Epithelial cell of prostate (primary cell): ENCODE data around the gene PRKG1.

Experiments
- DNase-seq: peaks from one replicate; pipeline ENCODE4 v3.0.0-alpha.2; 2011; ENCODE audit warnings: low read depth, low spot score
- H3K27ac ChIP-seq: fragments of 450-650 bp; 2 replicates; pipeline ENCODE4 v1.5.1; 2017; ENCODE audit warnings: mild to moderate bottlenecking

The PRKG1 gene

GRCh38 chr10:51075043-51075872 lies 971 bp downstream of the PRKG1 start:
- H3K27ac ChIP-seq, result no peak overlapping the region
- no peak for DNase-seq

DNA sequence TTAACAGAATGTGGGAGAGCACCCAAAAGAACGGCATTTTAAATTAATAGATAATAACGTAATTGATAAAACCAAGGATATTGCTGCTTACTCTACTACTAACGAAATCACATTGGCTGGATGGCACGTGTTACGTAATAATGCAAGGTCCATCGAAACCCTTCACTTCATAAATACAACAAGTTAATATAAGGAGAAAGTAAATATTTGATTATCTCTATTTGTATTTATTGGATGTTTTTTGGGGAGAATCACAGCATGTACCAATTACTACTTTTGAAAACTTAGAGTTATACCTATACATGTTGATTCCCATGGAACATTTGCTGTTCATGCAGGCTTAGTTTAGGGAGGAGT lies 1.6 kb downstream of the PRKG1 start:
- DNase-seq, result no peak
- no peak overlapping the region for H3K27ac ChIP-seq

GRCh38 chr10:51076299-51076841 lies 2.1 kb downstream of the PRKG1 start:
- no peak for DNase-seq
- no peak overlapping the region for H3K27ac ChIP-seq

DNA sequence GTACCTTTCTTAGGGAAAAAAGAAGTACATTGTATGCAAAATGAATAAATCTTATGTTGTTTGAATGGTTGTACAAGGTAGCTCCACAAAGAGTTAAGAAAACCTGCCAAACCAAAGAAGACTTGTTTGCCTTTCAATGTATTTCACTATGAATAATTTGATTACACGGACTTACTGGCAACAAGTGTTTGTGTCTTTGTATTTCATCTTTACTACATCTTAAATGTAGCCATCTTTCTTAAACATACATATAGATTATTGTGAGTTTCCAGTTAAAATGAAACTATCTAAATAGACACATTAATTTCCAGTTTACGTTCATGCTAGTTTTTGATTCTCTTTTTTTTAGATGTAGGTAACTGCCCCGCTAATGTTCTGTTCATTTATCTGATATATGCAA lies 2.8 kb downstream of the PRKG1 start:
- DNase-seq, result no peak

GRCh38 chr10:51077507-51077906 lies 3.2 kb downstream of the PRKG1 start:
- no peak for DNase-seq
- no peak overlapping the region for H3K27ac ChIP-seq

More for the DNA sequence above, 2.8 kb downstream of the PRKG1 start:
- H3K27ac ChIP-seq, result no peak overlapping the region

GRCh38 chr10:51079331-51079730 lies 5.0 kb downstream of the PRKG1 start:
- no peak overlapping the region for H3K27ac ChIP-seq
- DNase-seq, result no peak

DNA sequence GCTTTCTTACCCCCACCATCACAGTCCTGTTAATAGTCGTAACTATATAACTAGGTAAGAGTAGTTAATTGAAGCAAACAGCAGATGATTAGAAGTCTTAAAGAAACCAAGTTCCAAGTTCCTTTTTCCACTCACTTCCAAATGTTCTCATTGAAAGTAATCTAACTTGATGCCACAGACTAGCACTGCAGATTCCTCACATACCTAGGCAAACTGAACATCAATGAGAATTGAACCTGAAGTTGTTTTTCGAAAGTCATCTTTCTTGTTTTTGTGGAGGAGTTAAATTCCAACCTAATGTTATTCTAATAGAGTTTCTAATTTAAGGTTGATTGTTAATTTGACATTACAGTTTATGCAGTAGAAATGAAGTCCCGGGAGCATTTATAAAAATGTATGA lies 5.5 kb downstream of the PRKG1 start:
- no peak for DNase-seq
- no peak overlapping the region for H3K27ac ChIP-seq

DNA sequence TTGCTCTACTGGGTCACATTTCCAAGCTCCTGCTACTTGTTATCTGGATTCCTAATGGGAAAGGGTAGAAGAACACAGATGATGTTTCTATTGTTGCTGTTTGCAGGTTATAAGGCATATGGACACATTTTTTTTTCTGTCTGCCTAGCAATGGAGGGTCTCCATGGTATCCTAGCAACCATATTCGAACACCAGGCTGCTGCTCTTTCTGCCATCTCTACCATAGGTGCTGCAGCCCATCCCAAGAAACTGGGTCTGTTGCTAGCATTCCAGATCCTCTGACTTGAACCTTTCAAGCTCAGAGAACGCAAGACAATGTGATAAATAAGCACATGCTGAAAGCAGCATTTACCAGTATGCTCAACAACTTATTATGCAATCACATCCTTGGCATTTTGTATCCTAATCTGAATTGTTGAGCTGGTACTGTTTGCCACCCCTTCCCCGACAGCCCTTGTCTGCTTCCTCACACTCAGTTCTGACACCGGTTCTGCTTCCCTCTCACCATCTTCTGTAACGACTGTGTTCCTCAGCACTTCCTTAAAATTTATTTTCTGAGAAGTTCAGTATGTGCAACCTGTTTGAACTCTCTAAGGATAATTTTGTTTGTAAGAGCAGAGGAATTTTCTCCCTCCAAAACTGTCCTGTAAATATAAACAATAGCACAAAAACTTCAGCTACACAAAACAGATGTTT lies 6.2 kb downstream of the PRKG1 start:
- no peak overlapping the region for H3K27ac ChIP-seq
- no peak for DNase-seq

DNA sequence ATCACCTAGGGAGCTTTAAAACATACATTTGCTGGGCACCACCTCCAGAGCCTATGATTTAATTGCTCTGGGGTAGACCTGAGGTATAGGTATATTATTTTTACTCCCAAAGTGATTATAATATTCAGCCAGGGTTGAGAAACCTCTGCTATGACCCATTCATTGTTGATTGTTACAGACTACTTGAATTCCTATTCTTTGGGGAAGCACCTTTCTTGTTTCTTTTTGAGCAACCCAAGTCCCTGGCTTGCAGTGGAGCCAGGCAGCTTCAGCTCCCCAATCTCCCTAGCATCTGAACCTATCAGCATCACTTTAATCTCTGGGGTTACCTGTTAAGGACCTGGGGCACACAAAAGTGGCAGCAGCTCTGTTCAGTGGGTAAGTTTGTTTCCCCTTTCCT lies 8.6 kb downstream of the PRKG1 start:
- no peak overlapping the region for H3K27ac ChIP-seq
- DNase-seq, result no peak

- DNase-seq, result no peak
- H3K27ac ChIP-seq, result no peak overlapping the region
These were observed 9.1 kb downstream of the PRKG1 start for GRCh38 chr10:51083356-51083853.

- DNase-seq, result no peak
- no peak overlapping the region for H3K27ac ChIP-seq
These were observed 10.9 kb downstream of the PRKG1 start for GRCh38 chr10:51085204-51085603.

GRCh38 chr10:51086710-51087109 lies 12.4 kb downstream of the PRKG1 start:
- H3K27ac ChIP-seq, result no peak overlapping the region
- DNase-seq, result no peak

GRCh38 chr10:51087114-51087513 lies 12.8 kb downstream of the PRKG1 start:
- DNase-seq, result no peak
- no peak overlapping the region for H3K27ac ChIP-seq

- H3K27ac ChIP-seq, result no peak overlapping the region
- no peak for DNase-seq
These were observed 15.9 kb downstream of the PRKG1 start for GRCh38 chr10:51090190-51090589.

- no peak overlapping the region for H3K27ac ChIP-seq
- no peak for DNase-seq
These were observed 18.1 kb downstream of the PRKG1 start for GRCh38 chr10:51092402-51092801.

DNA sequence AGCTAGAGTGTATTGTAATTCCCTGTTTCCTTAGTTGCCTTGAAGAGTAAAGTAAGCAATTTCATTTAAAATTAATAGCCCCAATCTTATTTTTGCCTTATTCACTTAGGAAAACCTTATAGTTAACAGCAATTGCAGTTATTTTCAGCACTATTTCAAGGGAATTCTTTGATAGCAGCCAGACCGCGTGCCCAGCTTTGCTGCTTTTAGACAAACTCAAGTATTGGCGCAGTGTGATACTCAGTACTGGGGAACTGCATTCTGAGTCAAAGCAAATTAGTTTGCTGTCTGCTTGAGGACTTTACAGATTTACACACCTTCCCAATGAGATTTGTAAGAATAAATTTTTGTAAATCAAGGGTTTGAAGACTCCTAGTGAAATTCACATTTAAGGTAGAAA lies 21.2 kb downstream of the PRKG1 start:
- H3K27ac ChIP-seq, result no peak overlapping the region
- no peak for DNase-seq

GRCh38 chr10:51097546-51097945 lies 23.3 kb downstream of the PRKG1 start:
- no peak for DNase-seq

GRCh38 chr10:51100221-51100620 lies 25.9 kb downstream of the PRKG1 start:
- H3K27ac ChIP-seq, result no peak overlapping the region
- DNase-seq, result no peak

More at GRCh38 chr10:51097546-51097945, 23.3 kb downstream of the PRKG1 start:
- H3K27ac ChIP-seq, result no peak overlapping the region

GRCh38 chr10:51103554-51104217 lies 29.4 kb downstream of the PRKG1 start:
- DNase-seq, result peak; percentile 44
- peak overlapping the region; percentile 40 for H3K27ac ChIP-seq

- no peak overlapping the region for H3K27ac ChIP-seq
- no peak for DNase-seq
These were observed 32.1 kb downstream of the PRKG1 start for GRCh38 chr10:51106311-51106945.
